ENCODE results near the gene RFNG.

The RFNG gene, protein sequence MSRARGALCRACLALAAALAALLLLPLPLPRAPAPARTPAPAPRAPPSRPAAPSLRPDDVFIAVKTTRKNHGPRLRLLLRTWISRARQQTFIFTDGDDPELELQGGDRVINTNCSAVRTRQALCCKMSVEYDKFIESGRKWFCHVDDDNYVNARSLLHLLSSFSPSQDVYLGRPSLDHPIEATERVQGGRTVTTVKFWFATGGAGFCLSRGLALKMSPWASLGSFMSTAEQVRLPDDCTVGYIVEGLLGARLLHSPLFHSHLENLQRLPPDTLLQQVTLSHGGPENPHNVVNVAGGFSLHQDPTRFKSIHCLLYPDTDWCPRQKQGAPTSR

DNA sequence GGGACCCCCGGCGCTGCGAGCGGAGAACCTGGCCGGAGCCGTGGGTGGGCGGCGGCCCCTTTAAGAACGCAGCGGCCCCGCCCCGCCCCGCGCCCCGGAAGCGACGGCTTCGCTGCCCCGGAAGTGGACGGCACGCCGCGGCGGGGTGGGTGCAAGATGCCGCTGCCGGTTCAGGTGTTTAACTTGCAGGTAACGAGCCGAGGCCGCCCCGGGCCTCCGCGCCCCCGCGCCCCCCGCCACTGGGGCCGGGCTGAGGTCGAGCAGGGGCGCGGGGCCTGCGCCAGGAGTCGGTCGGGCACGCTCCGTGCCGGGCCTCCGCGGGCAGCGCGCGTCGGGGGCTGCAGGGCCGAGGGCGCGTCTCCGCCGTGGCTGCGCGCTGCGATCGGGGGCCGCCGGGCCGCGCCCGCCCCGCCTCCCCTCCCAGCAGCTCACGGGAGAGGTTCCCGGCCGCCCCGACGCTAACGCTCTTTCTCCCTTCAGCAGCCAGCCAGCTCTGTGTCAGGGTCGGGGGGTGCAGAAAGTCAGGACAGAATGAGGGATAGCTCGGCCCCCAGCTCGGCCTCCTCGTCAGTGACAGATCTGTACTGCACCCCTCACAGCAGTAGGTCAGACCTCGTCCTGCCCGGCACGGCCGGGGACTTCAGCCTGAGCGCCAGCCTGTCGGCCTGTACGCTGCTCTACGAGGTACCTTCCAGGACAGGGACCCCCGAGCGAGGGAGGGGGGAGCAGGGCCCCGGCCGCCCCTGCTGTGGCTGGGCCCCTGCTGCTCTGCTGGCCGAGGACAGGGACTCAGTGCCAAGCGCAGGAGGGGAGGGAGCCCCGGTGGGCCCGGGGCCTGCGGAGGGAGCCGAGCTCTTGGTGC is at the start of gene RFNG, which contains the start of gene GPS1:
Gene RFNG (minus strand): TSS at position 36 of the 862 bp plus-strand sequence. CDS start 45 bp downstream, outside the sequence.
Gene GPS1 (plus strand): TSS at position 123 of the 862 bp plus-strand sequence. CDS start 34 bp downstream, at position 157.
- Mint-ChIP-seq H3K27me3 (no peaks in the 10 kb centered on the region), H3K27ac (peak within 1 kb of the TSS; percentile 89), H3K4me3 (peak within 1 kb of the TSS; percentile 89), H3K4me1 (ENCODE audit: low read depth) (peaks cover 28% of the 10 kb centered on the region), H3K36me3 (ENCODE audit: low read depth) (peaks cover 53% of the 10 kb centered on the region), H3K9me3 (no peaks in the 10 kb centered on the region)
- DNase-seq: peak; percentile 90

GRCh38 chr17:82101301-82101715 is 49.7 kb upstream of the RFNG start:
- no peak for DNase-seq
- Mint-ChIP-seq H3K9me3 (no peaks in the 10 kb centered on the region), H3K4me1 (ENCODE audit: low read depth) (peaks cover 36% of the 10 kb centered on the region), H3K4me3 (peak overlapping the region; percentile 35), H3K27me3 (no peaks in the 10 kb centered on the region), H3K36me3 (ENCODE audit: low read depth) (peaks cover 38% of the 10 kb centered on the region), H3K27ac (peak overlapping the region; percentile 92)

DNA sequence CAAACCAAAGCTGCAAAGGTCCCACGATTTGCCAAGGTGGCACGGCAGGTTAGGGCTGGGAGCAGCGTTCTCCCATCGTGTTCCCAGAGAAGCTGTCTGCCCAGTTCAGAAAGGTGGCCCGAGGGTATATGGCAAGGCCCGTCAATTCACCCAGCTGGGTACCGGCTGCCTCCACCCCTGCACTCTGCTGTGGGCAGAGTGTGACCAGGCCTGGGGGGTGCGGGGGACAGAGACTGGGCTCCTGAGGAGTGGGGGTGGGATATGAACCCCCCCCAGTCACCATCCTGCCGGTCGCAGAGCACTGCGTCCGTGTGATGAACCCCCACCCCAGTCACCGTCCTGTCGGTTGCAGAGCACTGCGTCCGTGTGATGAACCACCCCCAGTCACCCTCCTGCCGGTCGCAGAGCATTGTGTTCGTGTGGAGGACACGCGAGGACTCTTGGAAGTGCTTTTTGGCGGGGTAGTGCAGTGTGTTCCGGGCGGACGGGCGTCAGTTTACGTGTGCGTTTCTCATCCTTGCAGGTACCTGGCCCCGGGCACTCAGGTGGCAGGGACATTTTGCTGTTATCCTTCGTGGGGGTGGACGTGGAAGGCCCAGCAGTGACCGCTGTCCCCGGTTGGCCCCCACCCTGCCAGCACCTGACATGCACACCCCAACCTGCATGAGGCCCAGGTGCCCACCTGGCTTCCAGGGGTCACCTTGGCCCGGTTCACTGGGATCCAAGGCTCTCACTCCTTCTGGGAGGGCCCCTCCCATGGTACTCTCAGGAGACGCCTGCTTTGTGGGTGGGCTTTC is 49.1 kb upstream of the RFNG start:
- Mint-ChIP-seq H3K36me3 (ENCODE audit: low read depth) (peaks cover 40% of the 10 kb centered on the region), H3K27me3 (no peaks in the 10 kb centered on the region), H3K9me3 (no peaks in the 10 kb centered on the region), H3K4me3 (peak overlapping the region; percentile 83), H3K27ac (peak overlapping the region; percentile 92), H3K4me1 (ENCODE audit: low read depth) (peaks cover 37% of the 10 kb centered on the region)
- no peak for DNase-seq

DNA sequence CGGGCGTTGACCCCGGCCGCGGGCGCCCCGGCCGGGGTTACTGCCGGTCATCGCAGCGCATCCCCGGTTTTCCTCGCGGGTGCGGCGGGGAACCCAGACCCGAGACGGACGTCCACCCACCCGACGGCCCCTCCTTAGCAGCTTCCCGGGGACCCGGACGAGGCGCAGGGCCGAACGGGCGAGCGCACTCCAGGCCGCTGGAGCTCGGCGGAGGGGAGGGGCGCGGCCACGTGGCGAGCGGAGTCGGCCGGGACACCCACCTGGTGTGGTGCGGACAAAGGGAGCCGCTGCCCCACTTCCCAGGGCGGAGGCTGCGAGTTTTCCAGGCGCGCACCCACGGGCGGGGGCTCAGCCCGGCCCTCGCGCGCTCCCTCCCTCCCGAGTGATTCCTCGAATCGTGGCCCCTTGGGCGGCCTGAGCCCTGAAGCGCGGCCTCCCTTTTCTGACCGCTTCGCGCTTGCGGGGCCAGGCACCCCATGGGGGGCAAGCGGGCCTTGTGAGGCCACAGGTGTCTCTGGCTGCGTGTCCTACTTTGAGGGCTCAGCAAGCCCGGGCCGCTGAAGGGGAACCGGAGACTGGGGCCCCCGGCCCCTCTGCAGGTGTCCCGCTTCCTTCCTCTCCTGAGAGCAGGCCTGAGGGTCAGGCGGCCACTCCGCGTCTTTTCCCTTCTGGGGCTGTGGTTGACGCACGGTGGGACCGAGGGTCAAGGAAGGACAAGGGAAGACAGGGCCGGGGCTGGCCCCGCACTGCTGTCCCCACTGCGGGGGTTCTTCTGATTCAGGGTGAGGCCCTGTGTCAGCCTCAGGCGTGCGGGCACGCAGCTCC is 47.5 kb upstream of the RFNG start:
- DNase-seq: no peak
- Mint-ChIP-seq H3K4me3 (peak overlapping the region; percentile 83), H3K4me1 (ENCODE audit: low read depth) (peaks cover 30% of the 10 kb centered on the region)

GRCh38 chr17:82098169-82098938 is 46.7 kb upstream of the RFNG start, which contains the start of gene FASN:
FASN (minus strand) TSS chr17:82098236; CDS start chr17:82096445, 1,791 bp downstream.
- peak; percentile 97 for DNase-seq
- H3K36me3 Mint-ChIP-seq (ENCODE audit: low read depth): peaks cover 54% of the 10 kb centered on the region
- H3K4me1 Mint-ChIP-seq (ENCODE audit: low read depth): peaks cover 28% of the 10 kb centered on the region
- H3K4me3 Mint-ChIP-seq: peak within 1 kb of the TSS; percentile 83
- no peaks in the 10 kb centered on the region for H3K9me3 Mint-ChIP-seq
- H3K27me3 Mint-ChIP-seq: no peaks in the 10 kb centered on the region
- H3K27ac Mint-ChIP-seq: peak within 1 kb of the TSS; percentile 83

More for the DNA sequence above, 47.5 kb upstream of the RFNG start:
- H3K27ac Mint-ChIP-seq: peak overlapping the region; percentile 92
- H3K27me3 Mint-ChIP-seq: no peaks in the 10 kb centered on the region
- H3K9me3 Mint-ChIP-seq: no peaks in the 10 kb centered on the region
- H3K36me3 Mint-ChIP-seq (ENCODE audit: low read depth): peaks cover 49% of the 10 kb centered on the region

GRCh38 chr17:82097919-82098168 is 46.2 kb upstream of the RFNG start:
- Mint-ChIP-seq H3K4me3 (peak overlapping the region; percentile 75), H3K27me3 (no peaks in the 10 kb centered on the region), H3K27ac (peak overlapping the region; percentile 81), H3K4me1 (ENCODE audit: low read depth) (peaks cover 29% of the 10 kb centered on the region), H3K36me3 (ENCODE audit: low read depth) (peaks cover 58% of the 10 kb centered on the region), H3K9me3 (no peaks in the 10 kb centered on the region)
- no peak for DNase-seq

DNA sequence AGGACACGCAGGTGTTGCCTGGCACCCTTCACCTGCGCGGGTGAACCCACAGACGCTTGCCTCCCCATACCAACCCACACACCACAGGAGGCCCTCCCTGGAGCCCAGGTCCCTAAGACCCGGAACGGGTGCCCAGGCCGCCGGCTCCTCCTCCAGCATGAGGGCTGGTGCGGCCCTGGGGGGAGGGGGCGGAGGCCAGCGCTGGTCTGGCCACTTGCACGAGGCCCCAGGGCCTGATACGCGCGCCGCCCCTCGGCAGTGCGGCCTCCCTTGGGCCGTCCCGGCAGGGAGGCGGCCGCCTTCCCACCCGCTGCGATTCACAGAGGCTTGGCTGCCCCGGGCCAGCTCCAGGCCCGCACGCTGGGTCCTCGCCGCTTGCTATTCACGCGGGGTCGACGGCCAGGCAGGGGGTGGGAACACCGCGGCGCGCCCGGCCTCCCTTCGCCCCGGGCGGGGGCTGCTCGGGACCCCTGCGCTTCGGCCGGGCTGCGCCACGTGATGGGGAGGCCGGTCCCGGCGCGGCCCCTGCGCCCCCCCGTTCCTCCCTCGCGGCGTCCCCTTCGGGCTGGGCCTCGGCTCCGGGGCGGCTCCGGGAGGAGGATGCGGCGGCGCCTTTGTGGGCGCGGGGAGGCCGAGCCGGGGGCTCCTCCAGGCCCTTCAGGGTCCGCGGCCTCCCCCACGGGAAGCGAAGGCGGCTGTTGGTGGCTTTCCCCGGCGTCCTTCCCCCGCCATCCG is 45.7 kb upstream of the RFNG start:
- Mint-ChIP-seq H3K4me3 (peak overlapping the region; percentile 83), H3K27me3 (no peaks in the 10 kb centered on the region), H3K36me3 (ENCODE audit: low read depth) (peaks cover 60% of the 10 kb centered on the region), H3K9me3 (no peaks in the 10 kb centered on the region), H3K4me1 (ENCODE audit: low read depth) (peaks cover 29% of the 10 kb centered on the region), H3K27ac (peak overlapping the region; percentile 83)
- DNase-seq: no peak

DNA sequence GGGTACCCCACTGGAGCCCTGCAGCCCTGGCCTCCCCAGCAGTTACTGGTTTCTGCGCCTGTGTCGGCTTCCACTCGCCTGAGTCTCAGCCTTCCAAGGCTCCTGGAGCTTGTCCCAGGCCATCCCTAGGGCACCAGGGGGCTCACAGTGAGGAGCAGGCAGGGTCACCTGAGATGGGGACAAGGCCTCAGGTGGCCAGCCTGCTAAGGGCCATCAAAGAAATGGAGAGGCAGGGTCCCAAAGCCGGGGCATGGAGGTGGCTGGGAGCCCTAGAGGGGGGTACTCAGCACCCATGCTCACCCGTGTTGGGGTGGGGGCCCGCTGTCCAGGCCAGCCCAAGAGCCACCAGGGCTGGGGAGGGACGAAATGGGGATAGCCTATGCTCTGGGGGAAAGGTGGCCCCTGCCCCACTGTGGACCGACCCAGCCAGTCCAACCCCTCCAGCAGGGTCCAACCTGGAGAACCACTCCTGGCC is 45.1 kb upstream of the RFNG start:
- H3K9me3 Mint-ChIP-seq: no peaks in the 10 kb centered on the region
- no peaks in the 10 kb centered on the region for H3K27me3 Mint-ChIP-seq
- H3K27ac Mint-ChIP-seq: peak overlapping the region; percentile 83
- peaks cover 28% of the 10 kb centered on the region for H3K4me1 Mint-ChIP-seq (ENCODE audit: low read depth)
- H3K4me3 Mint-ChIP-seq: peak overlapping the region; percentile 83
- H3K36me3 Mint-ChIP-seq (ENCODE audit: low read depth): peaks cover 64% of the 10 kb centered on the region
- no peak for DNase-seq

GRCh38 chr17:82095777-82096708 is 44.4 kb upstream of the RFNG start:
- Mint-ChIP-seq H3K4me1 (ENCODE audit: low read depth) (peaks cover 26% of the 10 kb centered on the region), H3K9me3 (no peaks in the 10 kb centered on the region), H3K27ac (peak overlapping the region; percentile 85), H3K36me3 (ENCODE audit: low read depth) (peaks cover 68% of the 10 kb centered on the region), H3K4me3 (peak overlapping the region; percentile 83), H3K27me3 (no peaks in the 10 kb centered on the region)
- no peak for DNase-seq

- Mint-ChIP-seq H3K4me3 (peak overlapping the region; percentile 83), H3K36me3 (ENCODE audit: low read depth) (peaks cover 67% of the 10 kb centered on the region), H3K9me3 (no peaks in the 10 kb centered on the region), H3K27me3 (no peaks in the 10 kb centered on the region), H3K27ac (peak overlapping the region; percentile 57), H3K4me1 (ENCODE audit: low read depth) (peaks cover 20% of the 10 kb centered on the region)
- no peak for DNase-seq
Observed at GRCh38 chr17:82094931-82095776, 43.5 kb upstream of the RFNG start.
